Mesendoderm (in vitro differentiated cells): ENCODE measurements around the gene EXT2.

Source experiments
- DNase-seq: peaks from one replicate; pipeline ENCODE4 v3.0.0; 2013
- H2AK5ac ChIP-seq: 2 replicates; pipeline ENCODE4 v1.6.1; 2013; ENCODE audit warnings: low read length, inconsistent platforms
- H2BK120ac ChIP-seq: 2 replicates; pipeline ENCODE4 v1.6.1; 2013; ENCODE audit warnings: low read depth, mild to moderate bottlenecking, low read length, moderate library complexity, mixed read lengths
- H2BK15ac ChIP-seq: replicated peaks from 2 replicates; pipeline ENCODE4 v1.6.1; 2013; ENCODE audit warnings: low read depth, mild to moderate bottlenecking, moderate library complexity
- H2BK5ac ChIP-seq: 2 replicates; pipeline ENCODE4 v1.6.1; 2013; ENCODE audit warnings: low read length, inconsistent platforms
- H3K18ac ChIP-seq: 2 replicates; pipeline ENCODE4 v1.6.1; 2013; ENCODE audit warnings: mild to moderate bottlenecking, low read length, mixed read lengths
- H3K23ac ChIP-seq: one replicate; pipeline ENCODE4 v1.6.1; 2013; ENCODE audit warnings: low read length
- H3K27ac ChIP-seq: 2 replicates; pipeline ENCODE4 v1.5.1; 2013; ENCODE audit warnings: low read depth, mild to moderate bottlenecking, inconsistent platforms, low read length, moderate library complexity
- H3K27me3 ChIP-seq: 2 replicates; pipeline ENCODE4 v1.6.1; 2013; ENCODE audit warnings: low read length, control low read depth, mild to moderate bottlenecking, inconsistent platforms; ENCODE audit not compliant: insufficient read depth, poor library complexity
- H3K36me3 ChIP-seq: 2 replicates; pipeline ENCODE4 v1.6.1; 2013; ENCODE audit warnings: low read length, inconsistent platforms; ENCODE audit not compliant: control insufficient read depth, insufficient read depth
- H3K4ac ChIP-seq: one replicate; pipeline ENCODE4 v1.6.1; 2013; ENCODE audit warnings: low read depth, mild to moderate bottlenecking, low read length, moderate library complexity
- H3K4me1 ChIP-seq: 2 replicates; pipeline ENCODE4 v1.6.1; 2013; ENCODE audit warnings: low read depth, low read length, inconsistent platforms; ENCODE audit not compliant: control insufficient read depth
- H3K4me2 ChIP-seq: 2 replicates; pipeline ENCODE4 v1.6.1; 2013; ENCODE audit warnings: low read length
- H3K4me3 ChIP-seq: 2 replicates; pipeline ENCODE4 v1.5.1; 2013; ENCODE audit warnings: mild to moderate bottlenecking, low read length
- H3K56ac ChIP-seq: one replicate; pipeline ENCODE4 v1.6.1; 2013; ENCODE audit warnings: low read length
- H3K79me1 ChIP-seq: 2 replicates; pipeline ENCODE4 v1.6.1; 2013; ENCODE audit warnings: low read length, inconsistent platforms
- H3K79me2 ChIP-seq: 2 replicates; pipeline ENCODE4 v1.6.1; 2013; ENCODE audit warnings: mild to moderate bottlenecking, low read length; ENCODE audit not compliant: control insufficient read depth, insufficient read depth
- H3K9ac ChIP-seq: 2 replicates; pipeline ENCODE4 v1.6.1; 2013; ENCODE audit warnings: low read length, inconsistent platforms
- H4K5ac ChIP-seq: one replicate; pipeline ENCODE4 v1.6.1; 2013; ENCODE audit warnings: low read length
- H4K8ac ChIP-seq: one replicate; pipeline ENCODE4 v1.6.1; 2013; ENCODE audit warnings: low read depth, mild to moderate bottlenecking, control low read depth, low read length, moderate library complexity
- WGBS: extraction: QIAGEN DNeasy Blood & Tissue Kit; methylation state at CpG from one replicate; pipeline ENCODE4 v1.1.7; 2013; ENCODE audit warnings: low lambda C conversion rate, missing lambda C conversion rate; ENCODE audit not compliant: insufficient coverage; ENCODE audit errors: extremely low coverage; 5-methylcytosine and 5-hydroxymethylcytosine counted together

Gene EXT2

DNA sequence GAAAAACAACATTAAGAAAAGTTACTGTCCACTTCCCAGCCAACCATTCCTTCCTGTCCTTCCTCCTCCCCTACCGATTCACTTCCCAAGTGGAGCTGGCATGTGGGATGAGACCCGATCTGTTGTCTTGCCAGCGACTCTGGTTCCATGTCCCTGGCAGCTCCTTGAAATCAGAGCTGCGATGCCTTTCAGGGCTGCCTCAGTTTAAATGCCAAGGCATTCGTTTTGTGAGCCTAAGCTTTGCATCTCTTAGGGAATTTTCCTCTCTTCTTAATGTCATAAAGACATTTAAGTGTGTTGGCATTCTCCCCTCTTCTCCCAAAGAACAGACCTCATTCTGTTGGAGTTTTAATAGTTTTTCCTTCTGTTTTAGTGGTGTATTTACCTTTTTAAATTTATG is 98.4 kb downstream of the EXT2 start:
- H3K4me1 ChIP-seq = peaks cover 11% of the 10 kb centered on the region
- H4K8ac ChIP-seq = no peak overlapping the region
- no peaks in the 10 kb centered on the region for H3K79me1 ChIP-seq
- H3K79me2 ChIP-seq = no peaks in the 10 kb centered on the region
- H3K9ac ChIP-seq = no peak overlapping the region
- H3K4me2 ChIP-seq = no peak overlapping the region
- no peak for DNase-seq
- H2BK120ac ChIP-seq = no peak overlapping the region
- no peak overlapping the region for H3K27ac ChIP-seq
- H4K5ac ChIP-seq = no peak overlapping the region
- H3K18ac ChIP-seq = no peak overlapping the region
- H3K4ac ChIP-seq = no peak overlapping the region
- H2BK5ac ChIP-seq = no peak overlapping the region
- no peak overlapping the region for H2AK5ac ChIP-seq
- no peak overlapping the region for H3K56ac ChIP-seq
- H3K4me3 ChIP-seq = no peak overlapping the region
- H2BK15ac ChIP-seq = no peak overlapping the region
- H3K27me3 ChIP-seq = no peaks in the 10 kb centered on the region
- WGBS = no CpG with 5 or more reads among the region's 5 CpGs
- H3K36me3 ChIP-seq = no peaks in the 10 kb centered on the region
- H3K23ac ChIP-seq = no peak overlapping the region

DNA sequence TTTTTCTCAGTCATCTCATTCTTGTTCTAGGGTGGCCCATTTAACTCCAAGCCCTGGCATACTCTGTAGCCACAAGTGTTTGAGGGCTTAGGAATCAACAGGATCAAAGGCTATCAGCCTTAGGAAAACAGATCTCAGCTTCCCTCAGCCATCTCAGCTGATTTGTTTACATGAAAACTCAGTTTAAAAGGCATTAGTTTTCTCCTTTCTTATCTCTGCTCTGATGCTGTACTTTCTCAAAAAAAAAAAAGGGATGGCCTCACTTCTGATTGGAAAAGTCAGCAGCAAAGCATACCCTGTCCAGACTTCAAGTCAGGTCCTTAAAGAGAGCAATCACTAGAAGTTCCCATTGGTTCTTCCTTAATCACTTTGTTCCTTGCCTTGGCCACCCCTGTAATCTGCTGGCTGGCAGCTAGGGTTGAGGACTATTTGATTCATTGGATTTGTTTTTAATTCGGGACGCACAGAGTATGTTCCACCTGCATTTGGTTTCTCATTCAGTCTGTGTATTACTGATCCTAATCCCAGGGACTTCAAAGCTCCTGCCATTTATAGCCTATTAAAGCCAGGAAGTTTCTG is 102.8 kb downstream of the EXT2 start:
- H3K4me3 ChIP-seq = no peak overlapping the region
- no peak for DNase-seq
- no peak overlapping the region for H3K23ac ChIP-seq
- H3K27me3 ChIP-seq = no peaks in the 10 kb centered on the region
- H3K27ac ChIP-seq = no peak overlapping the region
- H2BK15ac ChIP-seq = no peak overlapping the region
- H3K18ac ChIP-seq = no peak overlapping the region
- H2AK5ac ChIP-seq = no peak overlapping the region
- no peak overlapping the region for H3K4ac ChIP-seq
- H3K9ac ChIP-seq = no peak overlapping the region
- WGBS = no CpG with 5 or more reads among the region's 2 CpGs
- H4K8ac ChIP-seq = no peak overlapping the region
- H3K79me2 ChIP-seq = no peaks in the 10 kb centered on the region
- no peak overlapping the region for H3K56ac ChIP-seq
- no peak overlapping the region for H4K5ac ChIP-seq
- H2BK120ac ChIP-seq = no peak overlapping the region
- no peak overlapping the region for H2BK5ac ChIP-seq
- H3K36me3 ChIP-seq = no peaks in the 10 kb centered on the region
- H3K79me1 ChIP-seq = no peaks in the 10 kb centered on the region
- H3K4me1 ChIP-seq = no peaks in the 10 kb centered on the region
- no peak overlapping the region for H3K4me2 ChIP-seq

DNA sequence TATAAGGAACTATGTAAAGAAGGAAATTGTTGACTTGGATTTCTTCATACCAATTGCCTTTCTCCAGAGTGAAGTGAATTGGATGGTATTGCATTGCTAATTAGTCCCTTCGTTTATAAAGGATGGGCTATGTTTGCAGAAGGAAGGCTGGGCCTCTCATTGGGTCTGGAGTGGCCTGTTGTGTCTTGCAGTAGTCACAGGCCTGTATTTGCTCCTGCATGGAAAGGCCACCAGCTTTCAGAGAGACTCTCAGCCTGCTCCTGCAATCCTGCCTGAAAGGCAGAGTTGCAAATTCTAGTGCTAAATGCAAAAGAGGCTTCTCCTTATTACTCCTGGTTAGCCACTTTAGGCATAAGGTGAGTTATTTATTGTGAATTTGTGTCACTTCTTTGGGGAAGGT is 103.8 kb downstream of the EXT2 start:
- H3K56ac ChIP-seq = no peak overlapping the region
- no peak overlapping the region for H3K4ac ChIP-seq
- no peak overlapping the region for H4K5ac ChIP-seq
- H3K9ac ChIP-seq = no peak overlapping the region
- H3K4me3 ChIP-seq = no peak overlapping the region
- no peak overlapping the region for H3K18ac ChIP-seq
- H3K36me3 ChIP-seq = no peaks in the 10 kb centered on the region
- no peak overlapping the region for H2AK5ac ChIP-seq
- no peaks in the 10 kb centered on the region for H3K4me1 ChIP-seq
- H4K8ac ChIP-seq = no peak overlapping the region
- H3K79me2 ChIP-seq = no peaks in the 10 kb centered on the region
- no peak overlapping the region for H3K27ac ChIP-seq
- no peak overlapping the region for H3K4me2 ChIP-seq
- no peak overlapping the region for H2BK15ac ChIP-seq
- H3K79me1 ChIP-seq = no peaks in the 10 kb centered on the region
- no peak overlapping the region for H2BK120ac ChIP-seq
- no peak overlapping the region for H2BK5ac ChIP-seq
- H3K23ac ChIP-seq = no peak overlapping the region
- WGBS = no CpG with 5 or more reads among the region's 1 CpG
- no peak for DNase-seq
- no peaks in the 10 kb centered on the region for H3K27me3 ChIP-seq

DNA sequence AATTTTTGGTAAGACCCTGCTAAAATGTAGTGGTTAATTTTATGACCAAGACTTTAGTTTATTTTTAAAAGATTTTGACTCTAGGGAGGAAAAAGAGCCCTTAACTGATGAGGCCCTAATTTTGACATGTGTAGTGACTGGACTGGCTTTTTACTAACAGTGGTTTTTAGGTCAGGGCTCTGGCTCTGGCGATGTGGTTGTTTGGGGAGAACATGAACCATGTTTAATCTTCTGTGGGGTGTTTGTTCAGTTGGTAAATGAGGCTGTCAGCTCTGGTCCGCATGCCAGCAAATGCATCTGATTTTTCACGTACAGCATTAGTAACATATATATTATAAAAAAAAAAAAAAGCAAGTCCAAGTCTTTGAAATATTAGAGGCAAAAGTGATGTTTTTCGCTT is 104.3 kb downstream of the EXT2 start:
- Histone ChIP-seq H3K56ac (no peak overlapping the region), H2BK120ac (no peak overlapping the region), H2BK15ac (no peak overlapping the region), H3K9ac (no peak overlapping the region), H3K4me2 (no peak overlapping the region), H3K27ac (no peak overlapping the region), H3K4me1 (no peaks in the 10 kb centered on the region), H4K5ac (no peak overlapping the region), H4K8ac (no peak overlapping the region), H3K4ac (no peak overlapping the region), H2AK5ac (no peak overlapping the region), H3K18ac (no peak overlapping the region), H3K4me3 (no peak overlapping the region), H2BK5ac (no peak overlapping the region), H3K36me3 (no peaks in the 10 kb centered on the region), H3K23ac (no peak overlapping the region), H3K27me3 (no peaks in the 10 kb centered on the region), H3K79me1 (no peaks in the 10 kb centered on the region), H3K79me2 (no peaks in the 10 kb centered on the region)
- no peak for DNase-seq
- no CpG with 5 or more reads among the region's 4 CpGs for WGBS

DNA sequence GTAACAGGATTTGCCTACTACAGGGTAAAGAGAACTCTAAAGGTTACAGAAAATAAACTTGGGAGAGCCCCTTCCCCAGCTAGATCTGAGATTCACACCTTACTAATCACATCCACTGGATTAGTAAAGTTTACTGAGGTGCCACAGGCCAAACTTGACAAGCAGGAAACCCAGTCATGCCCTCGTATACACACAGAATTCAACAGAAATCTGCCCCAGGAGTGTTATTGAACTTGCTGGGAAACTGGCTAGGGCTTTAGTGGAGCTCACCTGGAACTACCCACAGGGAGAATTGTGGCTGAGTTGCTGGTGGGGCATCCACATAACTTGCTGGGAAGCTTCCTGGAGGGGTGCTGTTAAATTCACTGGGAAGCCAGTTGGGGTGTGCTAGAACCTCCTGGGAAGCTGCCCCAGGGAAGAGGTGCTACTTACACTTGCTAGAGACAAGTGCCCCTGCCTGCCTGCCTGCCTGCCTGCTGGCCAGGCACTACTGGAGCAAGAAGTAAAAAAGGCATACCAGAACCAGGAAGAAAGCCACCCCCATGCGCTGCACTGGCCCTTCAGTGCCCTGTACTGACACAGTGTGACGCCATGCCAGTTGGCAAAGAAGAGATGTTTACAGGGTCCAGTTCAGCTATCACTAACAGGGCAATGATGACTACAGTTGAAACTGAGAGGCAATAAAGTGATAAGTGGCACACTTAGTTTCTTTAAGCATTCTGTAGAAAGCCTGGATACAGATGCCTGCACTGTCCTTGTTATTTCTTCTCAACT is 108.0 kb downstream of the EXT2 start:
- no peaks in the 10 kb centered on the region for H3K36me3 ChIP-seq
- no peaks in the 10 kb centered on the region for H3K79me1 ChIP-seq
- H3K23ac ChIP-seq = no peak overlapping the region
- no peak overlapping the region for H3K27ac ChIP-seq
- H3K4ac ChIP-seq = no peak overlapping the region
- no peak overlapping the region for H3K18ac ChIP-seq
- no peak overlapping the region for H3K4me3 ChIP-seq
- H4K5ac ChIP-seq = no peak overlapping the region
- no peak overlapping the region for H3K56ac ChIP-seq
- H2AK5ac ChIP-seq = no peak overlapping the region
- H2BK15ac ChIP-seq = no peak overlapping the region
- H3K4me2 ChIP-seq = no peak overlapping the region
- H3K27me3 ChIP-seq = no peaks in the 10 kb centered on the region
- no peak overlapping the region for H2BK120ac ChIP-seq
- no peak overlapping the region for H2BK5ac ChIP-seq
- no peak overlapping the region for H3K9ac ChIP-seq
- WGBS = no CpG with 5 or more reads among the region's 3 CpGs
- no peak for DNase-seq
- H3K4me1 ChIP-seq = no peaks in the 10 kb centered on the region
- no peak overlapping the region for H4K8ac ChIP-seq
- no peaks in the 10 kb centered on the region for H3K79me2 ChIP-seq

DNA sequence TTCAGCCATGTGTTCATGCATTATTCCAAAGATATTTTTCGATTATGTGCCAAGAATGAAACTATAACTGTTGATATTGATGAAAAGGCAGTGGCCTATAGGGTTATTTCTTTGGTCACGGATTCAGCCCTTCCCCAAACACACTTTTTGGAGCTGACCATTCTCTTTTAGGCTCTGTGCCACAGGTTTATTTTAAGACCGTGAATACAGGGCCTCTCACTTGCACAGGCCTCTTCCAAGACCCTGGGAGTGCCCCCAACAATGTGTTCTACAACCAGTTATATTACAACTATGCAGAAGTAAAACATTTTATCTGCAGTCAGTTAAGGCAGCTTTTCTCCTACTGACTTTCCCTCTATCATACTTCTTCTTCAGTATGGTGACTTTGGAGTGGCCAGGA is 109.9 kb downstream of the EXT2 start:
- no peak overlapping the region for H4K5ac ChIP-seq
- no peak overlapping the region for H3K4ac ChIP-seq
- no peaks in the 10 kb centered on the region for H3K36me3 ChIP-seq
- no peak overlapping the region for H2BK120ac ChIP-seq
- no peak overlapping the region for H3K18ac ChIP-seq
- no peaks in the 10 kb centered on the region for H3K79me1 ChIP-seq
- no peak overlapping the region for H2BK5ac ChIP-seq
- H3K9ac ChIP-seq = no peak overlapping the region
- H3K27ac ChIP-seq = no peak overlapping the region
- no peaks in the 10 kb centered on the region for H3K4me1 ChIP-seq
- H3K4me2 ChIP-seq = no peak overlapping the region
- H3K79me2 ChIP-seq = no peaks in the 10 kb centered on the region
- WGBS = no CpG with 5 or more reads among the region's 3 CpGs
- no peak overlapping the region for H4K8ac ChIP-seq
- H3K4me3 ChIP-seq = no peak overlapping the region
- H2AK5ac ChIP-seq = no peak overlapping the region
- no peak overlapping the region for H2BK15ac ChIP-seq
- H3K56ac ChIP-seq = no peak overlapping the region
- H3K23ac ChIP-seq = no peak overlapping the region
- DNase-seq = no peak
- no peaks in the 10 kb centered on the region for H3K27me3 ChIP-seq
